GM11168 (cell line): ENCODE results near the gene F11R.
"Not testable (repeated sequence)": the region's sequence is repeated elsewhere in the genome, so short reads cannot be mapped to it uniquely, and the experiment has no call there.

Experiments
- in situ Hi-C: fragments of 300-500 bp; cut with MboI; formaldehyde crosslinking; loops from one replicate; pipeline ENCODE4 v1.12.0; 2022; ENCODE audit warnings: low sequenced_read_pairs; ENCODE audit not compliant: unreplicated experiment

Gene F11R

GRCh38 chr1:161020509-161021164 lies at the start of gene F11R:
Gene F11R, minus strand, starts transcription at chr1:161021152. Its CDS starts 79 bp downstream, at chr1:161021073.
- in situ Hi-C loops, result no loop called here

- in situ Hi-C loops, result no loop called here
Measured at GRCh38 chr1:161069731-161070270, 48.8 kb upstream of the F11R start, which contains the start of gene ARHGAP30. Gene ARHGAP30, minus strand, starts transcription at chr1:161069891. Its CDS starts 267 bp downstream, at chr1:161069624.

- in situ Hi-C loops, result no loop called here
Measured at GRCh38 chr1:161069241-161069640, 48.3 kb upstream of the F11R start.

- in situ Hi-C loops, result no loop called here
Measured at GRCh38 chr1:161068306-161069234, 47.6 kb upstream of the F11R start.

GRCh38 chr1:161066694-161067093 lies 45.7 kb upstream of the F11R start:
- in situ Hi-C loops, result no loop called here

- in situ Hi-C loops, result not testable (repeated sequence)
Measured at GRCh38 chr1:161065681-161066080, 44.7 kb upstream of the F11R start.

GRCh38 chr1:161063936-161064335 lies 43.0 kb upstream of the F11R start:
- in situ Hi-C loops, result not testable (repeated sequence)

- in situ Hi-C loops, result no loop called here
Measured at GRCh38 chr1:161061419-161061818, 40.5 kb upstream of the F11R start.

- in situ Hi-C loops, result no loop called here
Measured at GRCh38 chr1:161059293-161059692, 38.3 kb upstream of the F11R start.

- in situ Hi-C loops, result no loop called here
Measured at GRCh38 chr1:161054805-161055204, 33.9 kb upstream of the F11R start.

GRCh38 chr1:161054232-161054631 lies 33.3 kb upstream of the F11R start:
- in situ Hi-C loops, result no loop called here

- in situ Hi-C loops, result no loop called here
Measured at GRCh38 chr1:161052899-161053298, 31.9 kb upstream of the F11R start.

- in situ Hi-C loops, result no loop called here
Measured at GRCh38 chr1:161051219-161051618, 30.3 kb upstream of the F11R start.

GRCh38 chr1:161048949-161049722 lies 28.2 kb upstream of the F11R start:
- in situ Hi-C loops, result no loop called here

- in situ Hi-C loops, result no loop called here
Measured at GRCh38 chr1:161047436-161048420, 26.8 kb upstream of the F11R start.

GRCh38 chr1:161046605-161047228 lies 25.8 kb upstream of the F11R start:
- in situ Hi-C loops, result no loop called here

GRCh38 chr1:161045736-161046604 lies 25.0 kb upstream of the F11R start, which contains the start of gene USF1:
Gene USF1, minus strand, starts transcription at chr1:161045977. Its CDS starts 2,702 bp downstream, at chr1:161043275.
- in situ Hi-C loops, result no loop called here
